Fibroblast of skin of left quadriceps (primary cell): ENCODE results near the gene ADPRM.

Experiments used
- DNase-seq, 2 experiments: peaks; one replicate each; pipeline ENCODE4 v3.0.0-alpha.2; 2013; ENCODE audit warnings: low read depth in 2 of 2

ADPRM gene

DNA sequence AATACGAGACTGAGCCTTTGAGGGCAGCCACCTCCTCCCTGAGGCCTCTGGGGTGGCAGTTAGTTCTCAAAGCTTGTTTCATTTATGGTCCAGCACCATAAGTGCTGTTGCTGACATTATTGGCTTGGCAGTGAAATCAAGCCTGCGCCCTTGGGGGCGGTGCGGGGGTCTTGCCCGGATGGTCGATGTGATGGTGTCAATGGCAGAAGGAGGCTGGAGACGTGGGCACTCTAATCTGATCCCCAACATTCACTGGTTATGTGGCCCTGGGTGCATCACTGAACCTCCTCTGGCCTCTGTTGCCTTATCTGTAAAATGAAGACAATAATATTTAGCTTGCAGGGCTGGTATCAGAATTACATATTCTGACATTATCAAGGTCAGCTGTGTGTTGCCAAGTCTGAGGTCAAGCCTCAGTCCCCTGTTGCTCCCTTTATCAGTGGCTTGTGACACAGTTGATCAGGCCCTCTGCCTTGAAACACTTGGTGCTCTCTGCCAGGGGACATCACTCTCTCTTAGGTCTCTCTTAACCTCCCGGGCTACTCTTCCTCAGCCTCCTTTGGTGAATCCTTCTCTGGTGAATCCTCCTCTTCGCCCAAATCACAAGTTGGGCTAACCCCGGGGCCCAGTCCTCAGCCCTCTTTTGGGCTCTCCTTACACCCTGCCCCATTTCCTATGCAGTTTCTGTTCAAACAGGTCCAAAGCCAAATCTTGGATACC lies 44.2 kb downstream of the ADPRM start:
- DNase-seq: no peak

DNA sequence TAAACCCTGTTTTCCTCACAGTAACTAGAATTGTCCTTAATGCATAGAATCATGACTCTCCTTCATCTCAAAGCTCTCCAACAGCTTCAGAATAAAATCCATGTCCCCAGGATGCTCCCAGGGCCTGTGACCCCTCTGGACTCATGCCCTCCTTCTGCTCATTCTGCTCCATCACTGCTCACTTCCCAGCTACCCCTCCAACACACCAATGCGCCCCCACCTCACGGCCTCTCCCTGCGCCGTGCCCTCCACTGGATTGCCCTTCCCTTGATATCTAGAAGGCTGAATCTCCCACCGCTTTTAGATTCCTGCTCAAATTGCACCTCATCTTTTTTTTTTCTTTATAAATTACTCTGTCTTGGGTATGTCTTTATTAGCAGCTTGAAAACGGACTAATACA lies 45.0 kb downstream of the ADPRM start:
- no peak for DNase-seq

DNA sequence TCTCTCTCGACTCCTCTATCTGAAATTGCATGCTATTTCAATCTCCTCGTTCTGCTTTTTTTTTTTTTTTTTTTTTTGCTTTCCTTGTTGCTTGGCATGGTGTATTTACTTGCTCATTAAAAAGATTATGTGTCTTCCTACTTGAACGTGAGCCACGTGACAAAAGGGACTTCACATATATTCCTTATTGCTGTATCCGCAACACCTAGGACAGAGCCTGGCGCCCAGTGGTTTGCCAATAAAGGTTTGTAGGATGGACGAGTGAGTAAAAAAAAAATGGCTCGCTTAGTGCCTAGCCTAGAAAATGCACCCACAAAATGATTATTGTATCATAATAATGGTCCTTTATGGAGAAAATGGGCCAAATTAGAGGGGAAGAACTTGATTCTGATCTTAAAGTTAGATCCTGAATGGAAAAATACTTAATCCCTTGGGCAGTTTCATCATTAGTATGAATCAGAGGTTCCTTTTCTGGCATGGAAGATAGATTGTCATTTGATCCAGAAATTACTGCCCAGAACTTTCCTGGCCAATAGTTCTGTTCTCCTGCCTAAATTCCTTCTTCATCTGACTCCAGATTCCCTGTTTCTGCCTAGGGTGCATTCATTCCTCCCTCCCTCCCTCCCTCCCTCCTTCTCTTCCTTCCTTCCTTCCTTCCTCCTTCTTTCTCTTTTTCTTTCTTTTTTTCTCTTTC lies 46.1 kb downstream of the ADPRM start:
- no peak for DNase-seq

DNA sequence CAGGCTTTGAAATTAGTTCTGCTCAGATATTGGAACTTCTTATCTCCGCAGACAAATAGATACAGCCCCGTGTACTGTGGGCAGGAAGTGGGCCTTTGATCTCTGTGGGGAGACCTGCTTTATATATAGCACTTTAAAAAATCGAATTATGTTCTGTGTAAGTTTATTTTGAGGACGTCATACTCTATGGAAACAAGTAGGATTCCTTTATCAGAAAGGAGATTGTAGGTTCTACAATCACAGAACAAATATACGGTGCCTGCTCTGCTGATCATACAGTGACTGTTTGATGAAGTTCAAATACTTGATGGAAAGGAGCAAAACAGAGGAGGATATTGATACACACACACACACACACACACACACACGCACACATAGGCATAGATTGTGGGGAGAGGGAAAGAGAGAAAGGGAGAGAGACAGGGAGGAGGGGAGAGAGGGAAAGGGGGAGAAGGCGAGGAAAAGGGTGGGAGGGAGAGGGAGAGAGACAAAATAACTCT lies 47.2 kb downstream of the ADPRM start:
- DNase-seq: no peak

DNA sequence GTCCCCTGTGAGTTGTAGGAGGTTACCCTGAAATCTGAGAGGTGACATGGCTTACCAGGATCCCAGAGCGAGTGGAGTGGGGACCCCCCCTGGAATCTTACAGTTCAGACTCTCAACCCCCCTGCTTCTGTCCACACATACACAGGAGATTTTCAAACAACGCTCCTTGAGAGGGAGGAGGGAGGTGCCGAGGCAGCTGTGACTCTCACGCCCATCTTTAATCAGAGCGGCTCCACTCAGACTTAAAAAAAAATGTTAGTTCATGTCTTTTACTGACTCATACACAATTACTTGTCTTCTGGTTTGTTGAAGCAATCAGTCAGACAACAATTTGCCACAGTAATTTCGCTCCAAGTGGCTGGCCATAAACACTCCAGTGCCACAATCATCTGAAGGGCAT lies 47.8 kb downstream of the ADPRM start:
- DNase-seq: no peak

DNA sequence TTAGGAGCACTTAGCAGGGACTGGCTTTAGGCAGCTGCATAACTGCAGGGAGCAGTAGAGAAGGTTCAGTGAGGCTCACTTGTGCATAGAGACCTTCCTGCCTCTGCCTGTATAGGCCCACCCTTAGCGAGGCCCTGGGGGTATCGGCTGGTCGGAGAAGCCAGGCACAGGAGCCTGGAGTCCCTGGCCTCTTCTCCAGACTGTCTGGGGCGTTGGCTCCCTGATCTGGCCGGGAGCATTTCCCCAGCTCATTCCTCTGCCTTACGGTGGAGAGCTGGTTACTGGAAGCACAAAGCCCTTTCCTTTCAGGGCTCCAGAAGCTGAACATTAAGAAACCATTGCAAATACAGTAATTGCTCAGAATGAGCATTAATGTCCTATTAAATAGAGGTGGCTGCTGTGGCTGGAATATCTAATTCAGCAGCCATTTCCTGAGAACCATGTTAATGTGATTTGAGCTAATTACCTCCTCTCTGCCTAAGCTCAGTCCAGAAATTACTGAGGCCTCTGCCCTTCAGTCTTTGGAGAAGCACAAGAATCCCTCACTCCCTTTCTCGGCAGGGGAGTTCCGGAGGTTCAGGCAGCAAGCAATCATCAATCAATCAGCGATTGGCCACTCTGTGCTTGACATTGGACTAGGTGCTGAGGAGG lies 51.3 kb downstream of the ADPRM start:
- no peak for DNase-seq

DNA sequence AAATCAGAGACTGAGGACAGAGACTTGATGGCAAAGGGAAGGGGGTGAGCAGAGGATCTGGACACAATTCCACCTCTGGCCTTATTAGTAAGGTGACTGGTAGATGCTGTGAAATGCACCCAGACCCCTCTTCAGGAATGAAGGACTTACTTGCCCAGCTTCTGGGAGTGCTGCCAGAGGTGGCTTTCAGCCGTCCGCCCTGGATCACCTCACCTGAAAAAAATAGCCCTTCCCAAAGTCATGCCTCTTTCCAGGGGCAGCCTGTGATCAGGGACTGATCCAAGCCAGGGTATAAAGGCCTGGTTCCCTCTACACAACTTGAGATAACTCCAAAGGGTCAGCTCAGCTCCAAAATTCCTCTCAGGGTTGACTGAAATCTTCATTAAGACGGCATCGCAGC lies 52.8 kb downstream of the ADPRM start:
- no peak for DNase-seq

DNA sequence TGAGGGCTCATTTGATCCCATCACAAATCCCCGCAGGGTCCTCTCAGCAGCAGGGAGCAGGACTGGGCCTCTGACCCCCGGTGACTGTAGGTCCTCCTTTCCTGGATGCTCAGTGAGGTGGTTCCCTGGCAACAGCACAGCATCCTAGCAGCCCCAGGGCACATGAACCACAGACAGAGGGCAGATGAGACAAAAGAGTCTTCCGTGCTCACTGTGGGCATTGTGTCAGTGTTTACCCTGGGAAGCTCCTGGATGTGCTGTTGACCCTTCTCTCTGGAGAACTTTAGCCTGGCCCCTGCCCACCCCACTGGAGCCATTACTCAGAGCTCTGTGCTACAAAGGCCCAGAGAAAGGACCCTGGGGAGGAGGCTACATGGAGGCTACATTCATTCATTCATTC lies 54.2 kb downstream of the ADPRM start:
- DNase-seq: no peak

DNA sequence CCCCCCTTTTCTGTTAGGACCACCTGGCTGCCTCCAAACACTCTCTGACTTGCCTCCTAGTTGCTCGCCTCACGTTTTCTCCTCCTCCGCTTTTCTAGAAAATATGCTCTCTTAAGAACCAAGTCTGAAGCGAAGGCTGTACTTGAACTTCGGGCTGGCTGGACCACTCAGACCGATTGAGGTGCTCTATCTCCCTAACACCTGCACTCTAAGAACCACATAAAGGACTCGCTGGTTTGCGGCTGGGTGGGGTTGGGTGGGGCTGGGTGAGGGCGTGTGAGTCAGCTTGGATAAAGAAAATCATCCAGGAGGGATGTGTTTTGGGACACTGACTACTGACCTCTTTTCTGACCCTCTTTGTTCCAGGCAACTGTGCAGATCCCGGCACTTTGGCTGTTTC lies 55.3 kb downstream of the ADPRM start:
- no peak for DNase-seq

DNA sequence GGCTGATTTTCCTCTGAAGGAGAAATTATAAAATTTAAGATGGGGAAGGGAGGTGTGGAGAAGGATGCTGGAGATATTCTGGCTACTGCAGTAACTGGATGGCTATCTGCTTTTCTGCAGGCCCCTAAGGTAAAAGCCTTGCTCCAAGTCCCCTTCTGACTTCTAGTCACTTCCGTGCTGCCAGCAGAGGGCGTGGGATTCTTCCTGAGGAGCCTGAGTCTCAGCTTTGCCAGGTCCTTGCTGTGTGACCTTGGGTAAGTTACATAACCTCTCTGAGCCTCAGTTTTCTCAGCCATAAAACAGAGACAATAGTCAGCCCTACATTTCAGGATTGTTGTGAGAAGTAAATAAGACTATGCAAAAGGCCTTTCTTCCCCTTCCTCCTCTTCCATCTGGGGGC lies 56.7 kb downstream of the ADPRM start:
- DNase-seq: no peak

DNA sequence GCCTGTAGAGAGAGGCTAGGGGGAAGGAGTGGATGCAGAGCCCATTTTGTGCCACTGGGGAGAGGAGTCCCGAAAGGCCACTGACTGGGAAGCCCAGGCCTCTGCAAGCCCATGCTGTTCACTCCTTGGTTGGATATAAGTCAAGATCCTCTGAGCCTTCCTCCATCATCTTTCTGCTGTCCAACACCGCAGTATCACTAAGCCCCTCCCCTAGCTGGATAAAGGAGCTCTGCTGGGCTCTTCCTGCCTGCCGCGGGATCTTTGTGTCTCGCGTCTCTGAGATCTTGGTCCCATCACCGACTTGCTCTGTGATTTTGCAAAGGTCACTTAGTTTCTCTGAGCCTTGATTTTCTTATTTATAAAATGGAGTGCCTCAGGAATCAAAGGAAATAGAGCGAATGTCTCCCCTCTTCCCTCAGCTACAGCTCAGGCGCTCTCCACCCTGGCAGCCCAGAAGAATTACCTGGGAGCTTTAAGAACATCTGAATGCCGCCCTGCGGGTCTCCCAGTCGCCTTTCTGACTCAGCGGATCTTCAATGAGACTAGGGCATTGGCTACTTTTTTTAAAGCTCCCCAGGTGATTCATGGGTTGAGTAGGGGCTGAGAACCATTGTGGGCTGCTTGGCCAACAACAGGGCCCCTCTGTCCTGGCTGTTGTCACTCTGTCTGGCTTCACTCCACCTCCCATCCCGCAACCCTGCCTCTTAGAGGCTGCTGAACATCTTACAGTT lies 57.6 kb downstream of the ADPRM start:
- no peak for DNase-seq

DNA sequence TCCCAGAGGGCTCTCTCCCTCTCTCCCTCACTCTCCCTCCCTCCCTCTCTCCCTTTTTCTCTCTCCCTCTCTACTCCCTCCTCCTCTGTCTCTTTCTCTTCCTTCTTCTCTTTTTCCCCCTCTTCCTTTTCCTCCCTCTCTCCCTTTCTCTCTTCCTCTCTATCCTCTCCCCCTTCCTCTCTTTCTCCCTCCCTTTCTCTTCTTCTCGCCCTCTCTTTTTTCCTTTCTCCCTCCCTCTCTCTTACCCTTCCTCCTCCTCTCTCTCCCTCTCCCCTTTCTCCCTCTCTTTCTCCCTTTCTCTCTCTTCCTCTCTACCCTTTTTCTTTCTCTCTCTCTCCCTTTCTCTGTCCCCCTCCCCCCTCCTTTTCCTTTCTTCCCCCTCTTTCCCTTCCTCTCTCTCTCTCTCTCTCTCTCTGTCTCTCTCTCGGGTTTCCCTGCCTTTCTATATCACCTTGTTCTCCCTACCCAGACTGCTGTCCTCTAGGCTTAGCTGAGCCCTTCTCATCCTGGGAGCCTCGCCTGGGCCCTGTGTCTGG lies 58.3 kb downstream of the ADPRM start:
- DNase-seq: no peak

DNA sequence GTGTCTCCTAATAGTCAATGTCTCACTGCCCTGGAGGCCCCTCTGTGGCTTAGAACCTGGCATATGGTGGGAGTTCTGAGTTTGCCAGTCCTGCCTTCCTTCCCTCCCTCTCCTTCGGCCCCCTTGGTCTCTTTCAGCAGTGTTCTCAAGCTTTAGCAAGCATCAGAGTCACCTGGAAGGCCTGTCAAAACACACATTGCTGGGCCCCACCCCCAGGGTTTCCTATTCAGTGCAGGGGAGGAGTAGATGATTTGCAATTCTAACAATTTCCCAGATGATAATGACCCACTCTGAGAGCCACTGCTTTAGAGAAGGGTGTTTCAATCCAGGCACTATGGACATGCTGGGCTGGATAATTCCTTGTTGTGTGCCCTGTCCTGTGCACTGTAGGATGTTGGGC lies 58.8 kb downstream of the ADPRM start:
- DNase-seq: no peak

DNA sequence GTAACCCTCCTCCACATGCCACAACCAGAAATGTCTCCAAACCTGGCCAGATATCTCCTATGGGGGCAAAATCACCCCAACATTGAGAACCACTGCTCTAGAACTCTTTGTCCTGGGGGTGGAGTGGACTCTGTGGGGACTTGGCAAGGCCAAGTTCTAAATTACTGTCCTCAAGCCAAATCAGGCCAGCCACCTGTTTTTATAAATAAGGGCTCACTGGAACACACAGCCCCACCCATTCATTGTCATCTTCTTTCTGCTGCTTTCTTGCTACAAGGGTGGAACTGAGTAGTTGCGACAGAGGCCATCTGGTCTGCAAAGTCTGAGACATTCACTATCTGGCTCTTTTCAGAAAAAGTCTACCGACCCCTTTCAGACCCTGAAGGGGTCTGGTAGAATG lies 59.2 kb downstream of the ADPRM start:
- DNase-seq: no peak

DNA sequence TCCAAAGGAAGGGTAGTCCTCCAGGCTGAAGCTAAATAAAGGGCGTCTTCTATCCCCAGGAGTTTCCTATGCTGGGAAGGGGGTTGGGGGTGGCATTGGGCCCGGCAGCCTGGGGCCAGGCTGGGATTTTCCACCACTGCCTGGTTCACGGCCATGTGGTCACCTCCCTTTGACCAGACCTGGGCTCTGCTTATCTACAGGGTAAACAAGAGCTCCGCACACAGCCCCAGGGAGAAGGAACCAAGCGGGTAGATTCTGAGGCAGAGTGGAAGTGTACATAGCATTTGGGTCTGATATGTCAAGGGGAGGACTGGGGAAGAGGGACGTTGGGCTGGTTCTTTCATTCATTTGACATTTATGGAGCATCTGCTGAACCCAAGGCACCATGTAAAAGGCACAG lies 59.7 kb downstream of the ADPRM start:
- DNase-seq: no peak

DNA sequence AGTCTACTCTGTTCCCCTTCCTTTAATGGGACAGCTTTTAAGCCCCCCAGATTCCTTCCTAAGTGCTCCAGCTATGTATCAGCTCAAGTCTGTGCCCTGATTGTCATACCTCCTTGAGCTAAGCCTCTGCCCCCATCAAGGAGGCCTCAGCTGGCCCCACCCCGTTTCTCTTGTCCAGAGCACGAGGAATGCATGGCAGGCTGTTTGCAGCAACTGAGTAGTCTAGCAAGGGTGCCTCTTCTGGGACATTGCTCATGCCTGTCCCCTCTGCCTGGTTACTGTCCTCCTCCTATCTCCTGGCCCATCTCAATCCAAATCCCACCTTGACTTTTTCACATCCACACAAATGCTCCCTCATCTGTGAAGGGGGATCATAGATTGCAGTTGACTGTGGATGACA lies 60.3 kb downstream of the ADPRM start:
- DNase-seq: no peak

DNA sequence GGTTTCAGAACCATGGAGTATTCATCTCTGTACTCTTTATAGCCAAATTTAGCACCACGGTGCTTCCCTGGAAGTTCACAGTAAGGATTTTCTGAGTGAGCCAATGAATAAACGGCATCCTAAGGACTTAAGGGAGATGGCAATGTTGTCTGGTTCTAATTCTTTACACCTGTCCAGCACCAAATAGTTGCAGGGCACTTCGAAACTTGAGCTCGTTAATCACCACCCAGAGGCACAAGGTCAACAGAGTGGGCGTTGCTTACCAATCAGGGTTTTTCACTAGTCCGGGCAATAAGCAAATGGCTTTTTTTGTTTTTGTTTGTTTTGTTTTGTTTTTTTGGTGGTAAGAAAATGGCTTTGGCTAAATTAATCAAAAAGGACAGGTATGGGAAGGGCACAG lies 60.7 kb downstream of the ADPRM start:
- no peak for DNase-seq
